Tibial nerve (tissue), 4 donors: Measurements from ENCODE around the gene PAX3. TPM values are rescaled to one million over a fixed set of nuclear protein-coding genes. Genes with fewer than 3 reads are reported as not detected.

Experiments
- DNase-seq, 2 donors: peaks; one replicate each; pipeline ENCODE4 v3.0.0-alpha.2; 2019; ENCODE audit warnings: low spot score in 2 of 2
- H3K27ac ChIP-seq, 4 donors: fragments of 200-600 bp; sonication (generic) in 3 of 4; one replicate each; pipeline ENCODE4 v1.5.1; 2017 to 2019; ENCODE audit warnings: mild to moderate bottlenecking in 1 of 4
- H3K27me3 ChIP-seq, 2 donors: fragments of 200-600 bp; sonication (generic) in 1 of 2; one replicate each; pipeline versions ENCODE4 v1.5.1 to v1.6.0; 2017 to 2019
- H3K36me3 ChIP-seq, 3 donors: fragments of 200-600 bp; sonication (generic); one replicate each; pipeline ENCODE4 v1.5.1; 2018 to 2019
- H3K4me1 ChIP-seq, 4 donors: fragments of 200-600 bp; sonication (generic) in 3 of 4; one replicate each; pipeline ENCODE4 v1.5.1; 2017 to 2019
- H3K4me3 ChIP-seq, 4 donors: fragments of 200-600 bp; sonication (generic) in 3 of 4; one replicate each; pipeline ENCODE4 v1.5.1; 2017 to 2019; ENCODE audit warnings: mild to moderate bottlenecking in 1 of 4, moderate library complexity in 1 of 4
- H3K9me3 ChIP-seq, 4 donors: fragments of 200-600 bp; sonication (generic) in 3 of 4; one replicate each; pipeline ENCODE4 v1.5.1; 2017 to 2019
- CTCF ChIP-seq, 5 experiments: fragments of 200-600 bp in 3 of 5; fragments of 450-650 bp in 2 of 5; sonication (generic) in 3 of 5; IDR thresholded peaks; one replicate each; pipeline ENCODE4 v1.5.1; 2016 to 2019; ENCODE audit warnings: antibody characterized with exemption in 5 of 5, mild to moderate bottlenecking in 3 of 5, moderate library complexity in 2 of 5
- EP300 ChIP-seq, 2 donors: sonication (generic); formaldehyde crosslinking; IDR thresholded peaks; one replicate each; pipeline ENCODE4 v1.6.1; 2017; ENCODE audit warnings: antibody characterized with exemption in 2 of 2, mild to moderate bottlenecking in 1 of 2
- POLR2A ChIP-seq, 2 donors: fragments of 450-650 bp; IDR thresholded peaks; one replicate each; pipeline ENCODE4 v1.6.1; 2017; ENCODE audit warnings: antibody characterized with exemption in 2 of 2, mild to moderate bottlenecking in 2 of 2, moderate library complexity in 2 of 2
- WGBS, 2 donors: methylation state at CpG; one replicate each; pipeline ENCODE4 v1.1.5; 2018; 5-methylcytosine and 5-hydroxymethylcytosine counted together
- total RNA-seq, 4 donors: library from RNA; depleted of rRNA; stranded (reverse); fragments of >200 nt; gene quantifications; one replicate each; pipeline ENCODE4 v1.1.0, GENCODE V29; 2016

The PAX3 gene
- total RNA-seq: not detected

GRCh38 chr2:222298311-222299150, at the start of gene PAX3:
TSS of gene PAX3 (minus strand) at chr2:222298998. CDS start at chr2:222298615, 383 bp downstream.
- Histone ChIP-seq H3K36me3 (no peaks in the 10 kb centered on the region), H3K4me1 (peaks cover 0 to 89% (median 18%) of the 10 kb centered on the region in 4 donors), H3K27me3 (peaks cover 0 to 100% of the 10 kb centered on the region in 2 donors), H3K4me3 (peak within 1 kb of the TSS in 2 of 4 donors; percentile 1 to 24), H3K27ac (no peak within 1 kb of the TSS), H3K9me3 (no peaks in the 10 kb centered on the region)
- WGBS, 2 donors: 1 to 4% methylated on average over 58 to 60 of the region's 63 CpGs
- no peak for TF ChIP-seq EP300 (IDR thresholded peaks at IDR 0.05)
- no peak for TF ChIP-seq POLR2A (IDR thresholded peaks at IDR 0.05)
- TF ChIP-seq CTCF (IDR thresholded peaks at IDR 0.05): no peak
- DNase-seq: no peak

GRCh38 chr2:222341331-222341730, 42.5 kb upstream of the PAX3 start:
- Histone ChIP-seq H3K4me1 (no peaks in the 10 kb centered on the region), H3K27me3 (no peaks in the 10 kb centered on the region), H3K4me3 (no peak overlapping the region), H3K27ac (no peak overlapping the region), H3K36me3 (no peaks in the 10 kb centered on the region), H3K9me3 (peaks cover 0 to 5% (median 0%) of the 10 kb centered on the region in 4 donors)
- no peak for TF ChIP-seq POLR2A (IDR thresholded peaks at IDR 0.05)
- TF ChIP-seq EP300 (IDR thresholded peaks at IDR 0.05): no peak
- no peak for TF ChIP-seq CTCF (IDR thresholded peaks at IDR 0.05)
- no peak for DNase-seq
- WGBS, 2 donors: 74 to 91% methylated on average over 1 of the region's 1 CpG

- Histone ChIP-seq H3K9me3 (peaks cover 0 to 28% (median 0%) of the 10 kb centered on the region in 4 donors), H3K4me3 (no peak overlapping the region), H3K27ac (no peak overlapping the region), H3K27me3 (no peaks in the 10 kb centered on the region), H3K4me1 (no peaks in the 10 kb centered on the region), H3K36me3 (no peaks in the 10 kb centered on the region)
- no peak for TF ChIP-seq CTCF (IDR thresholded peaks at IDR 0.05)
- no peak for TF ChIP-seq POLR2A (IDR thresholded peaks at IDR 0.05)
- no peak for TF ChIP-seq EP300 (IDR thresholded peaks at IDR 0.05)
- 88 to 93% methylated on average over 1 of the region's 1 CpG for WGBS, 2 donors
- no peak for DNase-seq
These were observed 39.6 kb upstream of the PAX3 start for GRCh38 chr2:222338374-222338773.

GRCh38 chr2:222336931-222337330, 38.1 kb upstream of the PAX3 start:
- no peaks in the 10 kb centered on the region for H3K4me1 ChIP-seq
- TF ChIP-seq POLR2A (IDR thresholded peaks at IDR 0.05) (no peak), EP300 (IDR thresholded peaks at IDR 0.05) (no peak), CTCF (IDR thresholded peaks at IDR 0.05) (no peak)
- H3K9me3 ChIP-seq: peaks cover 0 to 32% (median 0%) of the 10 kb centered on the region in 4 donors
- no peak for DNase-seq
- no peaks in the 10 kb centered on the region for H3K27me3 ChIP-seq
- H3K4me3 ChIP-seq: no peak overlapping the region
- no peak overlapping the region for H3K27ac ChIP-seq
- H3K36me3 ChIP-seq: no peaks in the 10 kb centered on the region

GRCh38 chr2:222336442-222336841, 37.6 kb upstream of the PAX3 start:
- DNase-seq: no peak
- Histone ChIP-seq H3K27ac (no peak overlapping the region), H3K4me3 (no peak overlapping the region), H3K36me3 (no peaks in the 10 kb centered on the region), H3K4me1 (no peaks in the 10 kb centered on the region), H3K27me3 (no peaks in the 10 kb centered on the region), H3K9me3 (peaks cover 0 to 32% (median 0%) of the 10 kb centered on the region in 4 donors)
- TF ChIP-seq CTCF (IDR thresholded peaks at IDR 0.05) (no peak), EP300 (IDR thresholded peaks at IDR 0.05) (no peak), POLR2A (IDR thresholded peaks at IDR 0.05) (no peak)
- WGBS, 2 donors: 78 to 92% methylated on average over 1 of the region's 1 CpG
